HG02938 (cell line): ENCODE results near the gene B3GNT9.
A peak's percentile ranks its signal among the peaks of the same experiment; 100 is the strongest.

Source experiments
- ATAC-seq: cut with Tn5 transposase; IDR thresholded peaks from one replicate; pipeline ENCODE4 v1.9.1; 2021; ENCODE audit warnings: mild to moderate bottlenecking, moderate library complexity; ENCODE audit not compliant: unreplicated experiment

The B3GNT9 gene

DNA sequence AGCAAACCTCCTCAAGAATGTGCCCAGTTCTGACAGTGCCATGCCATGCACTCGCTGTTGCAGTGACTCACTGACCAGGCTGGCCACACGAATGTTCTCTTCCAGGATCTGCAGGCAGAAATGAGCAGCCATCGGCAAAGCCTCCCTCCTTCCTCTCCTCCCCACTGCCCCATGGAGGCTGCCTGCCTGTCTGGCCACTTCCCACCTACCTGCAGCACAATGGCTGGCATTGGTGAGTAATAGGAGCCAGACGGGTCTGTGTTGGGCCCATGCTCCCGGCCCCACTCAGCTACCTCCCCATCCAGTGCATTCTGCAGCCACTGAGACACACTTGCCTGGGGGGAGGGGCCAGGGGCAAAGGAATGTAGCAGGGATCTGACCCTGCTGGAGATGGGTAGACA lies 35.8 kb upstream of the B3GNT9 start:
- no peak for ATAC-seq

DNA sequence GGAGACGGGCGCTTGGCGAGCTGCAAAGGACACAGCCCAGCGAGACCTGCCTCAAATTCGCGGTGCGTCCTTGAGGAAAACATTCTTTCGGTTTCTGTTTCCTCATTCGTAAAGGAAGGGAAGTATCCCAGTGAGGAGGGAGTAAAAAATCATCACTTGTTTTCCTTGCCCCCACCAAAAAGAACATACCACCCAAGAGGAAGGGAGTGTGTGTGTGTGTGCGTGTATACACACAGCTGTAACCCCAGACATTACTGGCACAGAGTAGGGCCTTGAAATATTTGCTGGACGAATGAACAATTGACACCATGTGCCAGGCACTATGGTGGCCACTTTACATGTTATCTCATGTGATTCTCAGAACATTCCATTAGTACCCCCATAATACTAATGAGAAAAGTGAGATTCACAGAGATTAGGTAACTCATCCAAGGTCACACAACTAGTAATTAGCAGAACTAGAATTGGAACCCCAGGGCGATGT lies 34.9 kb upstream of the B3GNT9 start:
- ATAC-seq = no peak

DNA sequence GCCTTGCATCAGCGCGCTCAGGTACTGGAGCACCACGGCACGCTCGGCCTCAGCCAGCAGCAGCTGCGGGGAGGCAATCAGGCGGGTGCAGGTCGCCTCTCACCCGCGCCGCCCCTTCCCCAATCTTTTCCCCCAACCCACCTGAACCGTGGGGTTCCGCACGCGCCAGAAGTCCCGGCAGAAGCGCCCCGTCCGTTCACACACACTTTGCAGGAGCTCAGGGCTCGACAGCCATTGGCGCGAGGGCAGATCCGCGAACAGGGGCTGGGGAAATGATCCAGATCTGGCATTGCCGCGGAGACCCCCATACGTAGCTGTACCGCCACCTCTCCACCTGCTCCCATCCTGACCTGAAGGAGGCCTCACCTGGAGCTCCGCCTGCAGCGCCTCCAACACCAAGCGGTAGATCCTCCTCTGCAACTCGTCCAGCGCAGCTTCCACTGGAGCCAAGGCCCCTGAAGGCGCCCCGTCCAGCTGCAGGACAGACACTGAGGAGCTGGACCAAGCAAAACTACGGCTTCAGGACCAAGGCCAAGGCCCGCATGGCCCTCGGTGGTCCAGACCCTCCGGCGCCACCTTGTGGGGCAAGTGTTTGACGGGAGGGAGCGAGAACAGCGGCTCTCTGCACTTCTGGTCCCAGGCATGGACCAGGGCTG lies 34.3 kb upstream of the B3GNT9 start:
- peak; percentile 26 for ATAC-seq

DNA sequence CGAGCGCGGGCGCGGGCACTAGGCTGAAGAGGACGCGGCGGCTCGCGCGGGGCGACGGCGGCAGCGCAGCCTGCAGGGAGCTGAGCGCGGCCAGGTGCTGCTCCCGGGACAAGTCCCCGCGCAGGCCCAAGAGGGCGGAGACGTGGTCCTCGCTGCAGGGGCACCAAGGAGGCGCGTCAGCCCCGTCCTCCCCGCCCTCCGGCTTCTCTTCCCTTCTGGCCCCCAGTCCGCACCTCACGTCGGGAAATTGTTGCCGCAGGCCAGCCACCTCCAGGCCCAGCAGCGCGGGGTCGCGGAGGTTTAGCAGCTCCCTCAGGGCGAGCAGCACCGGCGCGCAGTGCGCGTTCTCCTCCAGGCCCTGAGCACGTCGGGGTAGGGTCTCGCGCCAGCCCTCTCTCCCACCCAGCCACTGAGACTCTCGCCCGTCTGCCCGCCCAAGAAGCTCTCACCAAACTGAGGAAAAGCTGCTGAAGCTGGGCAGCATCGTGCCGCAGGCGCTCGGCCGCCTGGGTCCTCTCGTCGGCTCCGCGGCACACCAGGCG lies 33.7 kb upstream of the B3GNT9 start:
- no peak for ATAC-seq

DNA sequence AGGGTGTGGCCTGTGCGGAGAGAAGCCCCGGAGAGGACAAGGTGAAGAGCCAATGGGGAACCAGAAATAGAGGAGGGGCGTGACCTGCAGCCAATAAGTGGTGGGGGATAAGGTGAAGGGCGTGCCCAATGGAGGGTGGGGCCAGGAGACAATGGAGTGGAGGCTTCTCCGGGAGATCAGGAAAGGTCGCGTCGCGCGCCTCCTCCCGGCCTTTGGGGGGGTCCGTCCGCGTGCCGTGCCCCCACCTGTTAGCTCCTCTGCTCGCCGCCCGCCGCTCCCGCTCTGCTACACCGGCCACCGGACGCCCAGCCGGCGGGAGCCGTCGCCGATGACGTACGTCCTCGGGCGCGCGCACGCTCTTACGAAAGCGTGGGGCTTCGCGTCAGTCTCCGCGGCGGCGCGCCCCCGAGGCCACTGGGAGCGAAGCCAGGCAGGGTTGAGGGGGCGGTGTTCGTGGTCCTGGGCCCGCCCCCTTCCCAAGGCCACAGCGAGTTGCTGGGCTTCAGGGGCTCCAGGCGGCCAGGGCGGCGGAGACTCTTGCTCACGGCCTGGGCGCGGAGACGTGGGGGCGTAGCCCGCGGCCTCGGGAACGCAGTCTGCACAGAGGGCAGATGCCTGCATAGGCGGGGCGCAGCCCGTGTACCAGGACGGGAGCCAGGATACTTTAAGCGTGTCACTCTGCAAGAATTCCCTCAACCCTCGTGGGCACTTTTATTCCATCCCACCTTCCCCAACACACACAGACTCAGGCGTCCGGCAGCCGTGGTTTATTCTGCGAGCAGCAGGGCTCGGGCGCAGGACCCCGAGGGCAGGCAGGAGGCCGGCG lies 33.0 kb upstream of the B3GNT9 start, which contains the start of gene MATCAP1:
MATCAP1 (minus strand) TSS at position 337 of the 826 bp plus-strand sequence. CDS start 3,353 bp downstream, outside the sequence.
- ATAC-seq = peak; percentile 90

DNA sequence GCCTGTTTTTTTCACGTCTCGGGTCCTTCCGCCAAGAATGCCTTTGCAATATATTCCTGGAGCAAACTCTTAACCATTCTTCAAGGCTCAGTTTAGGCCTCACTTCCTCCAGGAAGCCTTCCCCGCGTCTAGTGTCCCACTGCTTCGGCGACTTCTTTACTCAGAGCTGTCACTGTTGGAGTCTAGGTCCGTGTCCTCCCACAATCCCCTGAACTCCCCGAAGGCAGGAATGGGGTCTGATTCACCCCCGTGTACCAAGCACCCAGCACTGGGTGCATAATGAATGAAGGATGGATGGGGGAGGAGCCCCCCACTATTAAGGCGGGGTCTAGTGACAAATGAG lies 32.5 kb upstream of the B3GNT9 start:
- no peak for ATAC-seq

DNA sequence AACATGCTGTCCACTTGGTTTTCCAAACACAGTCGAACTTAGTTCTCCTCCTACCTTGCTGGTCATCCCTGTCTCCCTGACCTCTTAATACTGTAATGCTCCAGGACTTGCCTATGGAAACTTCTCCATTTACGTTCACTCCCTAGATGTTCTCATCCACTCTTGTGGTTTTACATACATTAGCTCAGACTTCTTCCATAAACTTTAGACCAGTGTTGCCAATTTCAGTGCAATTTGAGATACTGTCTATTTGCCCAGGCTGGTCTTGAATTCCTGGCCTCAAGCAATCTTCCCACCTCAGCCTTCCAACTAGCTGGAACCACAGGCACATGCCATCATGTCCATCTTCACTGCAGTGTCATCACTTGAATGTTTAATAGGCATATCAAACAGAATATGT lies 31.5 kb upstream of the B3GNT9 start:
- ATAC-seq = no peak

DNA sequence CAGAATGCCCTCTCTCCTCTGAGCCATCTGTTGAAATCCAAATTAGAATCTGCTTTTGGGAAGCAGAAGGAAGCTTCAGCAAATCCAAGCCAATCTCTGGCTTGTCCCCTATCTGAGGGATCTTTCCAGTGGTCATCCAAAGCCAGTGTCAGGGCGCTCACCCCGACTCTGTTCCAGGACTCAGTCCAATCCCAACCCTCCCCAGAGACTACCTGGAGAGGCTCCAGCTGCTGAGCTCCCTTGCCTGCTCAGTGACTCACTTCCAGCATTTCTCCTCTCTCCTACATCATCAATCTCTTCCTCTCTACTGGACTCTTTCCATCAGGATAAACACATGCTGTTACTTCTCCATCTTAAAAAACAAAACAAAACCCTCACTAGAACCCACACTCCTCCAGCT lies 30.5 kb upstream of the B3GNT9 start:
- ATAC-seq = no peak

DNA sequence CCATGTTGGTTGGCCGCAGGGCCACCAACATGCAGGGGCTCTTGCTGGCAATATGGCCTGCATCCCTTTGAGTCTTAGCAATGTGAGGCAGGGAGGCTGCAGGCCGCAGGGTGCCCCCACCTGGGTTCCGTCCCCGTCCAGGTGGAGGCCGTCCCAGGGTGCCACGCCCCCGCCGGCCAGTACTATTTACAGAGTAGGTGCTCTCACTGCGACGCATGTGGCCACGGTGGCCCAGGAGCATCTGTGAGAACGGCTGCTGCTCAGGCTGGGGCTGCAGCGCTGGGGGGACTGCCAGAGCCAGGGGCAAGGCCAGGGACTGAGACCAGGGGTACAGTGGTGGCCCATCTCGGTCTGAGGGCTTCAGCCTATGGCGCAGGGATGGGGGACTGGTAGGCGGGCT lies 29.4 kb upstream of the B3GNT9 start:
- ATAC-seq = no peak

DNA sequence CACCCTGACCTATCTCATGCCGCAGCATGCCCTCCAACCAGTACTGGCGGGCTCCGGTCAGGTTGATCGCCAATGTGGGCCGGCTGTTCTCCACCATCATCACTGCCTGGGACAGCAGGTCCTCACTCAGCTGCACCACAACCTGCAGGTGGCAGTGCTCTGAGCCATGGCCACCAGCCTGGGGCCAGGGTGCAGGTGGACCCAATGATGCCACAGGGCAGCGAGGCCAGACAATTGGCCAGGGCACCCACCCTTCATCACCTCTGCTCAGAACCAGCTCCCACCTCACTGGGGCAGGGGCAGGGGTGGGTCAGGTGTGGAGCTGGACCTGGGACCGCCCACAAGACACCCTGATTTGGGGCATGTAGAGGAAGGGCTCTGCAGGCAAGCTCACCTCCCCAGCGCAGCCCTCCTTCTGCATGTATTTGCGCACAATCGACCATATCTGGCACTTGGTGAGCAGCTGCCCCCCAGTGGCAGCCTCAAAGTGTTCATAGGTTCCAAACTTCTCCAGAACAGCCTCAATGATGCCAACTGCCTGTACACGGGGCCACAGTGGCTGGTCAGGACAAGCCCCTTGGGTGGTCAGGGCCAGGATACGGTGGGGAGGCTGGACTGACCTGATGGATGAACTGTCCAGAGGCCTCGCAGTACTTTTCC lies 28.8 kb upstream of the B3GNT9 start:
- no peak for ATAC-seq

DNA sequence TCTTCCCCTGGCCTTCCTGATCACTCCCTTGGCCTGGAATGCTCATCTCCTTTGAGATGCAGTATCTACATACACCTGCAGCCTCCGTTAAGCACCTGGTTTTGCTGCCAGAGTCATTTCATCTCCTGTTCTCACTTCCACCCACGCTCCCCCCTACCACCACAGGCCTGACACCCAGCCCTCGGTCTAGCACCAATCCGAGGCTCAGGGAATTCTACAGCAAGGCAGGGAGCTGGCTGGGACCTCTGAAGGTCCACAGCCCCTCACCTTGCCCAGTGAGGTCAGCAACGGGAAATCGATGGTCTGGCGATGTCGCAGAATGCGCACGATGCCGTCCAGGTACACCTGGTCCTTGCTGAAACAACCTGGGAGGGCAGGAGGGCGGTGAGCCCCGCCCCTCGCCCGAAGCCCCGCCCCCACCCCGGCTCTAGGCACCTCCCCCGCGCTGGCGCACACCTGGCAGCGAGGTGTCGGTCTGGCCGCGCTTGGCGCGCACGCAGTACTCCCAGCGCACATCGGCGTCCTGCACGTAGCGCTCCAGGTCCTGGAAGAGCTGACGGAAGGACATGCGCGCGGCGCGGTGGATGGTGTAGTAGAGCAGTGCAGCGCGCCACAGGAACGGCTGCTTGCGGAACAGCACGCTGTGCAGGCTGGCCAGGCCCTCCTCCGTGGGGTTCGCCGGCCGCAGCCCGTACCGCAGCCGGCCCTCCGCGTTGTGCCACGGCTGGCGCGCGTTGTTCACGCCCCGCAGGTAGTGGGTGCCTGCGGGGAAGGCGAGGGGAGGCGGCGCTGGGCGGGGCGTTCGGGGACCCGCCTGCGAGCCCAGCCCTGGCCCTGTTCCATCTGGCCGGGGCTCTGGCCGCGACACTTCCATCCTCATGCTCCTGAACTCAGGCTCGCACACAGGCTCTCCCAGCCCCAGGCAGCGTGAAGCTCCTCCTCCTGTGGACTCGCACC lies 27.2 kb upstream of the B3GNT9 start:
- ATAC-seq = no peak

DNA sequence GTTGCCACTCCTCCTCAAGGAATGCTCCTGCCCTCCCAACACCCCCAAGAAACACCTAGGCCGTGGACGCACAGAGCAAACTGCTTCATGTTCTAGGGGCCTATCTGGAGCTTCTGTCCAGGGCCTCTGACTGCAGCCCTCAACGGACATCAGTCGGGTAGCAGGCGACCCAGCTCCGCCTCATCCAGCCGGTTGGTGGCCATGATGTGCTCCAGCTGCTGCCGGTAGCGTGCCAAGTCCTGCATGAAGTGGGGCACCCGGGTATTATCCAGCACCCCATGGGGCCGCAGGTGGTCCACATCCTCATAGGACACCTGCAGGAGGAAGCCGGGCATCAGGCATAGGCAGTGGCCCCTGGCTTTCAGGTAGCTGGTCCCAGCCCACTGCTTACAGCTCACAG lies 25.9 kb upstream of the B3GNT9 start:
- ATAC-seq = no peak

DNA sequence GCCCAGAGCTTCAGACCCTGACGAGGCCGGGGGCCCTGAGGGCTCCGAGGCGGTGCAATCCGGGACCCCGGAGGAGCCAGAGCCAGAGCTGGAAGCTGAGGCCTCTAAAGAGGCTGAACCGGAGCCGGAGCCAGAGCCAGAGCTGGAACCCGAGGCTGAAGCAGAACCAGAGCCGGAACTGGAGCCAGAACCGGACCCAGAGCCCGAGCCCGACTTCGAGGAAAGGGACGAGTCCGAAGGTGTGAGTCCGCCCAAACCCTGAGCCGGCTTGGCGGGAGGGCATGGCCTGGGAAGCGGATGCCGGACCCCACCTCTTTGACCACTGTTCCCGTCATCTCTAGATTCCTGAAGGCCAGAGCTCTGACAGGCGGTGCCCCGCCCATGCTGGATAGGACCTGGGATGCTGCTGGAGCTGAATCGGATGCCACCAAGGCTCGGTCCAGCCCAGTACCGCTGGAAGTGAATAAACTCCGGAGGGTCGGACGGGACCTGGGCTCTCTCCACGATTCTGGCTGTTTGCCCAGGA lies 24.0 kb upstream of the B3GNT9 start:
- ATAC-seq = no peak

DNA sequence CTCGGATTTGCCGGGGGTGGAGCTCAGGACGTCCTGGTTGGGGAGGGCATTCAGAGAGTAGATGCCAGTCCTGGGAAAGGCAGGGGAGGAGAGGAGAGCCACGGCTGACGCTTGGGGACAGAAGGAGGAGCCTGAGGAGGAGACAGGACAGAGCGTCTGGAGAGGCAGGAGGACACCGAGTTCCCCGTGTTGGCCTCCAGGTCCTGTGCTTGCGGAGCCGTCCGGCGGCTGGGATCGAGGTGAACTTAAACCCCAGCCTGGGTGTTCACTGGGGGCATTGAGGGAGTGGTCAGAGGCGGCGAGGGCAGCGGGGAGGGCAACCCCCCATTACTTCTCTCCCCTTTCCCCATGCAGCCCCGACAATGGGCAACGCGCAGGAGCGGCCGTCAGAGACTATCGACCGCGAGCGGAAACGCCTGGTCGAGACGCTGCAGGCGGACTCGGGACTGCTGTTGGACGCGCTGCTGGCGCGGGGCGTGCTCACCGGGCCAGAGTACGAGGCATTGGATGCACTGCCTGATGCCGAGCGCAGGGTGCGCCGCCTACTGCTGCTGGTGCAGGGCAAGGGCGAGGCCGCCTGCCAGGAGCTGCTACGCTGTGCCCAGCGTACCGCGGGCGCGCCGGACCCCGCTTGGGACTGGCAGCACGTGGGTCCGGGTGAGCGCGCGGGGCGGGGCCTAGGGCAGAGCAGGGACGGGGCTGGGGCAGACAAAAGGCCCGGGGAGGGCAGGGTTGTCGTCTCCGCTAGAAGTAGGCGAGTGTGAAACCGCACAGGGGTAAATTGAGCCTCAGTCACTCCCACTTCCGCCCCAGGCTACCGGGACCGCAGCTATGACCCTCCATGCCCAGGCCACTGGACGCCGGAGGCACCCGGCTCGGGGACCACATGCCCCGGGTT lies 23.3 kb upstream of the B3GNT9 start:
- no peak for ATAC-seq

DNA sequence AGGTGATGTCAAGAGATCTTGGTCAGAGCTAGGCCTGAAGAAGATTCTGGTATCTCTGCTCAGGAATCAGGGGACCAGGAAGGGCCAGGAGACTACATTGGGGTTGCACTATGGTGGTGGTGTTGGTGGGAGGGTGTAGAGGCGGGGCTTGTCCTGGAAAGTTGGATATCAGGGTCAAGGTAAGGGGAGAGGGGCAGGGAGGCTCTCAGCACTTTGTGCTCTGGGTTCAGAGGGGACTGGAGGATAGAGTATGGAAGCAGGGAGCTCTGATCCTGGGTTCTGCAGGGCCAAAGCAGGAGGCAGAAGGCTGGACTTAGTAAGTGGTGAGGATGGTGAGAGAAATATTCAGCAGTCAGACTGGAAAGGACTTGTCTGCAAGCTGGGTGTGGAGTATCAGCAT lies 22.5 kb upstream of the B3GNT9 start:
- no peak for ATAC-seq

DNA sequence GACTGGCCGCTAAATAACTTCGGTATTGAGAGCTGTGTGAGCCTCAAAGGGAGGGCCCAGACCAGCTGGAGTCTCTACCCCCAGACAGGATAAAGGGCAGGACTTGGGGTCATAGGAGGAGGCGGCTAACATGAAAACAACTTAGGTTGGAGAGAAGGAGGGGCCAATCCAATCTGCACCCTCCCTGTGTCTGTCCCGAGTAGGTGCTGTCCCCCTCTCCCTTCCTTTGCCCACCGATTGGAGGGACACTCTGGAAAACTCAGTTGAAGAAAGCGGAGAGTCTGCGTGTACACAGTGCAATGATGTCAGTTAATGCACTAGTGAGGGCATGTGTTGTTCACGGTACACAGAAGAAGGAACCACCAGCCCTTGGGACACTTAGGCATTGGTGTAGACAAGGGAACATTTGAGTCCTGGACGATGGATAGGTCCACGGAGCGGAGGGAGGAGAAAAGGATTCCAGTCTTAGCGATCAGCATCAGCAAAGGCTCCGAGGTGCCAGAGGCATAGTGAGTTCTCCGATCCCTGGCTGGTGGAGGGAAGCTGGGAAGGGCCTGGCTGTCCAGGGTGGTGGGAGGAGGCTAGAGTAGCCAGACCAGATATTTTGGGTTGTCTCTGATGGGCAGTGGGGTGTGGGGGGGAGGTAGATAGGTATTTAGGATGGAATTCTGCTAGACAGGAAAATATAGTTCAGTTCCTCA lies 20.3 kb upstream of the B3GNT9 start:
- ATAC-seq = no peak

DNA sequence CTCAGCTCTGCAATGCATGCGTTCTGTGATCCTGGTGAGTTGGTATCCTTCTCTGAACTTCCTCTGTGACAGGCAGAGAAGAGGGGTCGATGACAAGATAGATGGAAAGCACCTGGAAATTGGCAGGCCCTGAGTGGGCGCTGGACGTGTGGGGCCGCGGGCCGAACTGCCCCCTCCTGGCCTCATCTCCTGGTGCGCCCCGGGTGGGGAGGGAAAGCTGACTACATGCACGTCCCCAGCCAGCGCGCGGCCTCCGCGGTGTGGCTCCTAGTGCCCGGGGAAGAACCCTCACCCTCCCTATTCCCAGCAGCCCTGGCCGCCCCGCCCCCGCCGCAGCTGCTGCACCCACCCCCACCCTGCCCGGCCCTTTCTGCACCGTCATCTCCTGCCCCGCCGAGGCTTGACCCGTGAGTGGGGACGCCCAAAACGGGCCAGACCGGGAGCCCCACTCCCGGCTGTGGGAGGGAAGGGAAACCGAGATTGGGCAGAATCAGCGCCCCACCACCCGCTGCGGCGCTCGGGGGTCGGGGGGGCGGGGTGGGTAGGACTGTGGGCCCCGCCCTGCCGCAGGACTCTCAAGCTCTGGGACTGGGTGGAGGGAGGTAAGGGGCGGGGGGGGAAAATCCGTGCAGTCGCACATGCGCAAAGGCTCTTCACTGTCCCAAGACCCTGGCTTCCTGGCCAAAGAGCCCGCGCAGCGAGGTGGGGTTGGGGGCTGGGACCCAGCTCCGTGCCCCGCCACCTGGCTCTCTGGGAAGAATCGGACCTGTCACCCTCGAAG lies 19.6 kb upstream of the B3GNT9 start, which contains the start of gene NOL3:
NOL3 (plus strand) TSS at position 371 of the 781 bp plus-strand sequence.
- no peak for ATAC-seq
